Thoracic aorta (tissue), 2 donors: ENCODE data around the gene ANP32E. TPM values are rescaled to one million over a fixed set of nuclear protein-coding genes. Genes with fewer than 3 reads are reported as not detected.

ENCODE experiments used
- ATAC-seq: fragments of 150-250 bp; one replicate; pipeline ENCODE4 v1.8.0; 2017; ENCODE audit warnings: low read depth; ENCODE audit not compliant: insufficient number of reproducible peaks, low FRiP score
- DNase-seq: peaks from one replicate; pipeline ENCODE4 v3.0.0-alpha.2; 2020; ENCODE audit warnings: low spot score
- H3K27ac ChIP-seq, 2 donors: fragments of 200-600 bp; sonication (generic); 1 replicate in 1 of 2; 2 replicates in 1 of 2; pipeline ENCODE4 v1.5.1; 2016; ENCODE audit warnings: mild to moderate bottlenecking in 2 of 2, moderate library complexity in 2 of 2
- H3K27me3 ChIP-seq: fragments of 200-600 bp; sonication (generic); replicated peaks from 2 replicates; pipeline ENCODE4 v1.6.0; 2016; ENCODE audit warnings: mild to moderate bottlenecking; ENCODE audit not compliant: insufficient read depth
- H3K36me3 ChIP-seq: fragments of 200-600 bp; sonication (generic); one replicate; pipeline ENCODE4 v1.5.1; 2016
- H3K4me1 ChIP-seq, 2 donors: fragments of 200-600 bp; sonication (generic); 1 replicate in 1 of 2; 2 replicates in 1 of 2; pipeline versions ENCODE4 v1.5.1 to v1.6.0; 2016; ENCODE audit warnings: low read depth in 2 of 2, mild to moderate bottlenecking in 1 of 2; ENCODE audit not compliant: control insufficient read depth in 1 of 2
- H3K4me3 ChIP-seq: fragments of 200-600 bp; sonication (generic); 2 replicates; pipeline ENCODE4 v1.5.1; 2016; ENCODE audit warnings: mild to moderate bottlenecking
- H3K9me3 ChIP-seq: fragments of 200-600 bp; sonication (generic); 2 replicates; pipeline ENCODE4 v1.5.1; 2016
- total RNA-seq, 2 donors: library from RNA; depleted of rRNA; stranded (reverse); fragments of >200 nt; gene quantifications; one replicate each; pipeline versions ENCODE4 v1.1.0 to v1.2.3, GENCODE V29; 2016
- TF ChIP-seq, protein P1 (sequence below): fragments of 200-600 bp; sonication (generic); IDR thresholded peaks from one replicate; pipeline ENCODE4 v1.5.1; 2019; ENCODE audit warnings: antibody characterized with exemption

ANP32E gene
- total RNA-seq, 2 donors from 2014 or later = 10.7 to 22.2 TPM

DNA sequence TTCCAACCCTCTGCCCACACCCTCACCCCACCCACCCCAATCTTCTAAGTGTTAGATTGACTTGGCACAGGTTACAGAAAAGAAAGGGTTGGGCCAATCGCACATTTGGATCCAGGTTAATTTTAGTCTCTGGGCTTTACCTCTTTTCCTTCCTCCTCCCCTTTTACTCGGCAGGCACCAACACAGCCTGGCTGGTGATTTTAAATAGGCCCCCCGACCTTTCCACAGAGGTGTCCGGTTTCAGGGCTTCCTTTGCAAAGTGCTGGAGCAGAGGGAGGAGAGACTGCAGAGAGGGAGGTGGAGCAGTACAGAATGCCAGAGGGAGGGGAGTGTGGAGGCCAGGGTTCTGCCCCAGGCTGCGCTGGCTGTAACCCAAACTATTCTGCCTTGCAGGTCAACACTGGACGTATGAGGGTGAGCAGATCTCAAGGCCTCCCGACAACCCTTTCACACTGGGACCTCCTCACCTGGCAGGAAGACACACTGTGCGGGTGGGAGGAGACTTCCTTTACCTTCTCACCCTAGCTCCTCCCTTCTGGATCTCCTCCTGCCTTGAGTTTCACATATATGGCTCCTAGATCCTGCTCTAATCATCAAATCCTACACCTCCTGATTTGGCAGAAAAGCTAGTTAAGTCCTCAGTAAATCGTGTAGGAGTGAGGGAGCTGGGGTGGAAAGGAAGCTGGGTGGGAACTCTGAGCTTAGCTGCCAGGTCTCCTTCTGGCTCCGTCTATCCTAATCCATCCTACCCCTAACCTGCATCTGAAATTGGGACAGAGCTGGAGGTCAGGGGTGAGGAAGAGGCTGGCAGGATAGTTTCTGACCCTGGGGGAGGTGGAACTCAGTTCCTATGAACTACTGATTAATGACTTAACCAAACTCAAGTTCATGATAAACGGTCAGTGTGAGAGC lies 24.1 kb upstream of the ANP32E start:
- no peaks in the 10 kb centered on the region for H3K27me3 ChIP-seq
- H3K36me3 ChIP-seq = peaks cover 7% of the 10 kb centered on the region
- TF ChIP-seq, protein P1, sequence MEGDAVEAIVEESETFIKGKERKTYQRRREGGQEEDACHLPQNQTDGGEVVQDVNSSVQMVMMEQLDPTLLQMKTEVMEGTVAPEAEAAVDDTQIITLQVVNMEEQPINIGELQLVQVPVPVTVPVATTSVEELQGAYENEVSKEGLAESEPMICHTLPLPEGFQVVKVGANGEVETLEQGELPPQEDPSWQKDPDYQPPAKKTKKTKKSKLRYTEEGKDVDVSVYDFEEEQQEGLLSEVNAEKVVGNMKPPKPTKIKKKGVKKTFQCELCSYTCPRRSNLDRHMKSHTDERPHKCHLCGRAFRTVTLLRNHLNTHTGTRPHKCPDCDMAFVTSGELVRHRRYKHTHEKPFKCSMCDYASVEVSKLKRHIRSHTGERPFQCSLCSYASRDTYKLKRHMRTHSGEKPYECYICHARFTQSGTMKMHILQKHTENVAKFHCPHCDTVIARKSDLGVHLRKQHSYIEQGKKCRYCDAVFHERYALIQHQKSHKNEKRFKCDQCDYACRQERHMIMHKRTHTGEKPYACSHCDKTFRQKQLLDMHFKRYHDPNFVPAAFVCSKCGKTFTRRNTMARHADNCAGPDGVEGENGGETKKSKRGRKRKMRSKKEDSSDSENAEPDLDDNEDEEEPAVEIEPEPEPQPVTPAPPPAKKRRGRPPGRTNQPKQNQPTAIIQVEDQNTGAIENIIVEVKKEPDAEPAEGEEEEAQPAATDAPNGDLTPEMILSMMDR = no peak
- DNase-seq (no peak), ATAC-seq (no peak)
- no peak overlapping the region for H3K4me3 ChIP-seq
- H3K4me1 ChIP-seq = peaks cover 9 to 10% of the 10 kb centered on the region in 2 donors
- H3K9me3 ChIP-seq = no peaks in the 10 kb centered on the region
- no peak overlapping the region for H3K27ac ChIP-seq

DNA sequence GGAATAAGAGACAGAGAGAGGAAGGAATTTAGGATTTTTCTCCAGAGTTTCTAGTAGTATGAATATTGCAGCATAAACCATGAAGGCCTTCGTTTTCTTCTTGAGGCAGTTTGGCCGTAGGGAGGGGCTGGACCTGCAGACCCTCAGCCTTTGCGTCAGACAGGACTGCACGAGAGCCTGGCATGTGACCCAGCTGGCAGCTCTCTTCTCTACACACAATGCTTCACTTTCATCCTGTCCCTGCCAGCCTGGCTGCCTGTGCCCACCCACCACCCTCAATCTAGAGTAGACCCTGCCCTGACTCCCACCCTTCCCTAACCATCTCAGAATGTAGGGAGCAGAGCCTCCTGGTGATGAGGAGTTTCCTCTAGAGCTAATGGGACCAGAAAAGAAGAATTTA lies 23.3 kb upstream of the ANP32E start:
- ATAC-seq = no peak
- DNase-seq = no peak
- H3K4me1 ChIP-seq = peaks cover 9 to 10% of the 10 kb centered on the region in 2 donors
- H3K36me3 ChIP-seq = peaks cover 2% of the 10 kb centered on the region
- H3K27ac ChIP-seq = no peak overlapping the region
- no peak overlapping the region for H3K4me3 ChIP-seq
- TF ChIP-seq, protein P1 = no peak
- no peaks in the 10 kb centered on the region for H3K9me3 ChIP-seq
- H3K27me3 ChIP-seq = no peaks in the 10 kb centered on the region

DNA sequence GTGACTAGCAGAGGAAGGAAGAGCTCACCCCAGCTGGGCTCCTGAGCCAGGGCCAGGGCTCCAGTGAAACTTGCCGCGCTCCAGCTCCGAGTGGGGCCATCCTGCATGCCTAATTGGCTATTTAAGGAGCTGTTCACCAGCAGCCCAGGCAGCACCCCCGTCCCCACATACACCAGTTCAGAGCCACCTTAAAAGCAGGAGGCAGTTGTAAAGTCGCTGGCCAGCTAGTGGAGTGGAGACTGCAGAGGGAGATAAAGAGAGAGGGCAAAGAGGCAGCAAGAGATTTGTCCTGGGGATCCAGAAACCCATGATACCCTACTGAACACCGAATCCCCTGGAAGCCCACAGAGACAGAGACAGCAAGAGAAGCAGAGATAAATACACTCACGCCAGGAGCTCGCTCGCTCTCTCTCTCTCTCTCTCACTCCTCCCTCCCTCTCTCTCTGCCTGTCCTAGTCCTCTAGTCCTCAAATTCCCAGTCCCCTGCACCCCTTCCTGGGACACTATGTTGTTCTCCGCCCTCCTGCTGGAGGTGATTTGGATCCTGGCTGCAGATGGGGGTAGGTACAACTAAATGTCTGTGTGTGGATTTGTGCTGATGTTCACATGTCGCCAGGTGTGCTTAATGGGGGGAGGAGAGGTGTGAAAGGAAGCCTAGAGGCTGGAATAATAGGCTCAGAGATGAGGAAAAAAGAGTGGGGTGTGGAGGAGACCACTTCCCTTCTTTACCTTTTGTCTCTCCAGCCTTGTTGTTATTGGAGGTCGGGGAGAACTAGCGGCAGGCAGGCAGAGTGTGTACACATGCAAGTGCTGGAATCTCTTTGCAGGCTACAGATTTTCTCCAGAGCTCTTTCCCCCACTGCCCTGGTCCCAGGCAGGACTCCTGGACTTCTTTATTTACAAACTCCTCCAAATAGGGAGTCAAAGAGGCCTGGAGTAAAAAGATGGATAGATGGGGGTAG lies 22.0 kb upstream of the ANP32E start, which contains the start of gene CA14:
CA14 (plus strand) TSS at position 151 of the 962 bp plus-strand sequence; CDS start at position 506, 355 bp downstream.
- no peak within 1 kb of the TSS for H3K4me3 ChIP-seq
- H3K36me3 ChIP-seq = no peaks in the 10 kb centered on the region
- no peaks in the 10 kb centered on the region for H3K9me3 ChIP-seq
- H3K27me3 ChIP-seq = no peaks in the 10 kb centered on the region
- ATAC-seq = no peak
- DNase-seq = no peak
- no peak within 1 kb of the TSS for H3K27ac ChIP-seq
- H3K4me1 ChIP-seq = peaks cover 9 to 10% of the 10 kb centered on the region in 2 donors
- TF ChIP-seq, protein P1 = no peak

DNA sequence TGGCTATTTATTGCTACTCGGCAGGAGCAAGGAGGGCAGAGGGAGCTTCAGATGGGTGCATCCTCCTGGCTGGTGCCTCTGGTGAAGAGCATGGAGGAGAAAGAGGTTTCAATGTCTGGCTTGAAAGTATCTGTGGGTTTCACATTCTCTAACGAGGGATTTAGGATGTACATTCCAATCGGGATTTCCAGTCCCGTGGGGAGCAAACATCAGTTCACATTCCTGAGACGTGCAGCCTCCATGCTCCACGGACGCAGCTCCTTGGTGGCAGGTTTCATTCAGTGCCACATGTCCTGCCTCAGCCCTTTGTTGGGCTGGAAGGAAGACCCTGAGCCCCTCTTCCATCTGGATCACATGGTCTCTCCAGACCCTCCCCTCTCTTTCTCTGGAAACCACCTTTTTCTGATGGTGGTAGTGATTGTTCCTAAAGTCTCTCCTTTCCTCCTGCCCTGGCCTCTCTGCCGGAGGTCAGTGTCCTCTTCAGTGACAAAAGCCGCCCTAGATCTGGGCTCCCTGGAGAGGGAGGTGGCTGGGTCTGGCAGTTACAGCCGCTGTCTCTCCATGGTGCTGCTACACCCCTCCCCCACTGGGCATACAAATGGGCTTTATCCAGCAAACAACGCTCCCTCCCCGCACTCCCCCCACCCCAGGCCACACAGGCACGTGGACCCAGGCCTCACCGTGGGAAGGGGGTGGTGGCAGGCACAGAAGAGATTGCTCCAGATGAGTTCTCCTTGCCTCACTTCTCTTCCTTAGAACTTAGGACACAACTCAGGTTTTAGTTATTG lies 20.8 kb upstream of the ANP32E start:
- TF ChIP-seq, protein P1 = no peak
- Histone ChIP-seq H3K9me3 (no peaks in the 10 kb centered on the region), H3K4me1 (peaks cover 9 to 10% of the 10 kb centered on the region in 2 donors), H3K27ac (peak overlapping the region in 1 of 2 donors; percentile 45), H3K4me3 (peak overlapping the region; percentile 61), H3K27me3 (no peaks in the 10 kb centered on the region), H3K36me3 (no peaks in the 10 kb centered on the region)
- DNase-seq (no peak), ATAC-seq (no peak)
